Myocyte (in vitro differentiated cells): Measurements from ENCODE around the gene AADACL3. TPM values are rescaled to one million over a fixed set of nuclear protein-coding genes. Genes with fewer than 3 reads are reported as not detected.

Experiments used
- DNase-seq: peaks from one replicate; pipeline ENCODE4 v3.0.0-alpha.2; 2012; ENCODE audit warnings: low read depth
- total RNA-seq: library from RNA; depleted of rRNA; stranded (reverse); fragments of >200 nt; gene quantifications from 2 replicates; pipeline ENCODE4 v1.2.3, GENCODE V29; 2014

AADACL3 gene
- total RNA-seq, 1 donor from 2014 or later: not detected

DNA sequence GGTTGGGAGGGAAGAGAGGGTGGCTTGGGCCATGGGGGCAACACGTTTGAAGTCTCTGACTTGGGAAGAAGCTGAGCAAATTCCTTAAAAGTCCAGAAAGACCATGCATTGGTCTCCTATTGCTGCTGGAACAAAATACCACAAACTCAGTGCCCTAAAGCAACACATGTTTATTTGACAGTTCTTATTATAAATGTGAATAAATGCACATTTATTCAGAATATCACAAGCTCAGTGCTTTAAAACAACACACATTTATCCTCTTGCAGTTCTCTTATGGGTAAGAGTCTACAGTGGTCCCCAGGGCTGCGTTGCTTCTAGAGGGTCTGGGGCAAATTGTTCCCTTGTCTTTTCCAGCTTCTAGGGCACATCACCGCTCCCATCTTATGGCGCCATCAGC is 47.6 kb downstream of the AADACL3 start:
- no peak for DNase-seq

DNA sequence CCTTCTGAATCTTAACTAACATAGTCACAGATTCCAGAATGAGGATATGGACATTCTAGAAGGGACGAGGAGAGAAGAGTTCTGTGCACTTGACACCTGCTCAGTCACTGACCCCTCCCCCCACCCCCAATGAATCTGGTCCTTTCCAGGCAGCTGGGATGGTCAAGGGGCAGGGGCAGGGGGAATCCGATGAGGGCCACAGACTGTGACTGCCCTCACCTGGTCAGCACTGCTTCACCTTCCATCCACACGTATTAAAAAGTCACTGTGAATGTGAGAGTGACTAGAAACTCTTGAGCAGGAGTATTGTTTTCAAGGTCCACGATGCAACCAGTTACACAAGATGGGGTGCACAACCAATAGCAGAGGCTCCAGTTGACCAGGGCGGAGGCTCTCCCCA is 48.1 kb downstream of the AADACL3 start:
- no peak for DNase-seq

DNA sequence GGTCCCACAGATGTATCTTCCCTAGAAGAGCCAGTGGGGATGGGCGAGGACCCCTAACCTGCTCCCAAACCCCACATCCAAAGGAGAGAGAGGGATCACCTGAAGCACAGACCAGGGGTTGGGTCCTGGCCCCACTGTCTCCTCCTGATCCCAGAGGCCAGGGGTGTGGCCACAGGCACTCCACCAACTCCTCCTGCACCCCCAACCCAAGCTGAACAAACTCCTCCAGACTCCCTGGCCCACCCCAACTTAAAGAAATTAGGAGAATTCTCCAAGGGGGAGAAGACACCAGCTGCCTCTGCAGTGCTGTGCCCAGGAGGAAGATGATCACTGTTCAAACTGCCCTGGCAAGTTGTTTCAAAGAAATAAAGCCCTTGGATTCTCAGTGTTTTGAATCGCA is 53.1 kb downstream of the AADACL3 start:
- no peak for DNase-seq

DNA sequence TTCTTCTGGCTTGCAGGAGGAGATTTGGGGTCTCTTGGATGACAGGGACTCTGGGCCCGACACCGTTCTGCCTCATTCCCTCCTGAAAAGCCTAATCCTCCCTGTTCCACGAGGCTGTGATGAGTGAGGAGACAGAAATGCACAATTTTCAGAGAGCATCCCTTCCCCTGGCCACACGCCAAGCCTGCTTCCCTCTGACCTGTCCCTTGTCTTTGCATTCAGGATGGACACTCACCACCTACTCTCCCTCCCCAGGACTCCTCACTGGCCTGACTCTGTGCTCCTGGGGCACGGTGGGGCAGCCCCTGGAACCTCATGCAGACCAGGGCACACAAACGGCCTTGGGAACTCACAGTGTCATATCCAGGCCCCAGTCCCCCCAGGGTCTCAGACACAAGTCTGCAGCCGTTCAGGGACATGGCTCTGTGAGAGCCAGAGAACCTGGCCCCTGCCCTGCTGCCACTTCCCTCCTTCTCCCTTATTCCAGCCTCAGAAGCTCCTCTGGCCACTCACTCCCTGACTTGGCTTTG is 54.1 kb downstream of the AADACL3 start:
- DNase-seq: no peak

DNA sequence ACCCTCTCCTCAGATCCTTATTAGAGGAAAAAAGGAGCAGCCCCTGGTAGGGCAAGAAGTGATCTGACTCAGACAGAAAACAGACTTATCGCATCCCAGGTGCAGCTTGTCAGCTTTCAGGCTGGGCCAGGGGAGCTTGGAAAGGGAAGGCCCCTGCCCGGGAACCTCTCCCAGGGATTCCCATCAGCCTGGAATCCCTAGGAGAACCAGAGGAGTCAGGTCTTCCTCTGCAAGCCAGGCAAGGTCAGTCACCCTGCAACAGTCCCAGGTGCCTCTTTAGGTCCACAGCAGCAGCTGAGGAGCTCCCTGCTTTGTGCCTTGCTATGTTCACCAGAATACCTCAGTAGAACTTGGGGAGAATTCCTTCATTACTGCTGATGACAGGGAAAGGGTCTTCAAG is 54.7 kb downstream of the AADACL3 start:
- DNase-seq: no peak

DNA sequence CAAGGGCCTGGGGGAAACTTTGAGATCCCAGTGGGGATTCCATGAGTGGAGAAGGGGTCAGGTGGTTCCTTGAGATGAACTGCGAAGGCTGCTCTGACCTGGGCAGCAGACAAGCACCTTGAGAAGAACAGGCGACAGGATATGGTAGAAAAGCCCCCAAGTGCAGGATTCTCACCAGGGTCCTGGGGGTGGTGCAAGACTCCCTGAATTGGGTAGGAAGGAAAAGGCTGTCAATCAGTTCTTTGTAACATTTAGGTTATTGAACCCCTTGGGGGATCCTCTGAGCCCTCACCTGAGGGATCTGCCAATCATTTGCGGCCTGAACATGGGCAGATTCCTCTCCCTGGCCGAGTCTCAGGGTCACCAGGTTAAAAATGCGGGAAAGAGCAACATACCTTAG is 55.3 kb downstream of the AADACL3 start:
- no peak for DNase-seq

DNA sequence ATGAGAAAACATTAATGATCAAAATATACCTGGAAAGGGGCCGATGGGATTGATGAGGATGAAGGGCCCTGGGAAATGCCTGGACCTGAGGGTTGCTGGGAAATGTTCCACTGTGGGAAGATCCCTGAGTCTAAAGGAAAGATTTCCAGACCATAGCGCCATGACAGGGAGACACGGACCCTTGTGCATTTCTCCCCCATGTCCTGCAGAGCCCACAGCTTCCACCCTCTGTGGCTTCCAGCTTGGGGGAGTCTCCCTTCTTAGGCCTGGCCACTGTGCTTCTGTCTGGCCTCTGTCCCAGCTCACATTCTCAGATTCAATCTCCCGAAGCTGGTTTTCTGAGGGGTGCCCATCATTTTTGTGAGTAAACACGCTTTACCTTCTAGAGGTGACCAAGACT is 56.6 kb downstream of the AADACL3 start:
- no peak for DNase-seq

DNA sequence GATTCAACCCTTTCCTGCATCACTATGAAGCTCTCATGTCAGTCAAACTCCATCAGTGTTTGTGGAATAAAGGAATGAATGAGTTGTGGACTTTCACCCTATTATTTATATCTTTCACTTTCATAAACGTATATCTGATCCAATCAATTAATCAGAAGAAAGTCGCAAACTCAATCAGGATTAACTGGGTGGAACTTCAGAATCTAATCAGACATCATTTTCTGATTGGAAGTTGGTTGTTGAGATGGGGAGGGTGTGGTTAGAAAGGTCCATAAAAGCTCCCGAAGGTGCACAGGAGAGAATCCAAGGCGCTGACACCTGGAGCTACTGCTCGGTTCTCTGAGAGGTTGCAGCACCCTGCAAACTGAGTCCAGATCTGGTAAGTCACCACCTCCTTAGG is 57.5 kb downstream of the AADACL3 start, which contains the start of gene PRAMEF12:
Gene PRAMEF12, plus strand, starts transcription at position 301 of the 400 bp plus-strand sequence. CDS start 1,130 bp downstream, outside the sequence.
- no peak for DNase-seq

DNA sequence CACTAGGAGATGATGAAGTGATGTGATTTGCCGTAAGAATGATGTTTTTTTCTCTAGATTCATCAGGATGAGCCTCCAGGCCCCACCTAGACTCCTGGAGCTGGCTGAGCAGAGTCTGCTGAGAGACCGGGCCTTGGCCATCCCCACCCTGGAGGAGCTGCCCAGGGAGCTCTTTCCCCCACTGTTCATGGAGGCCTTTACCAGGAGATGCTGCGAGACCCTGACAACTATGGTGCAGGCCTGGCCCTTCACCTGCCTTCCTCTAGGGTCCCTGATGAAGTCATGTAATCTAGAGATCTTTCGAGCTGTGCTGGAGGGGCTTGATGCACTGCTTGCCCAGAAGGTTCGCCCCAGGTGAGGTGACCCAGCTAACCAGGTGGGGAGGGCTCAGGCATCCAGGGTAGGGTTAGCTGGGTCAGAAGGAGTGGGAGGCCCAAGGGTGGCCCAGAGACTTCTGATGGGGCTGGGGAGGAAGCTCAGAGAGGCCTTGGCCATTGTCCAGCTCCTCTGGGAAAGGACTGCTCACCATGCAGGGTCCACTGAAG is 59.0 kb downstream of the AADACL3 start:
- DNase-seq: no peak

DNA sequence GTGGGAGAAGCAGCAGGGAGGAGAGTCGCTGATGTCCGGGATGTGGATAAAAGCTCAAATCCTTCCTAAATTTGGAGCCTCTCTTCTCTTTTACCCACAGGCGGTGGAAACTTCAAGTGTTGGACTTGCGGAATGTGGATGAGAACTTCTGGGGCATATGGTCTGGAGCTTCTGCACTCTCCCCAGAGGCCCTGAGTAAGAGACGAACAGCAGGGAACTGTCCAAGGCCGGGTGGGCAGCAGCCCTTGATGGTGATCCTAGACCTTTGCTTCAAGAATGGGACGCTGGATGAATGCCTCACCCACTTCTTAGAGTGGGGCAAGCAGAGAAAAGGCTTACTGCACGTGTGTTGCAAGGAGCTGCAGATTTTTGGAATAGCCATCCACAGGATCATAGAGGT is 59.5 kb downstream of the AADACL3 start:
- DNase-seq: no peak

DNA sequence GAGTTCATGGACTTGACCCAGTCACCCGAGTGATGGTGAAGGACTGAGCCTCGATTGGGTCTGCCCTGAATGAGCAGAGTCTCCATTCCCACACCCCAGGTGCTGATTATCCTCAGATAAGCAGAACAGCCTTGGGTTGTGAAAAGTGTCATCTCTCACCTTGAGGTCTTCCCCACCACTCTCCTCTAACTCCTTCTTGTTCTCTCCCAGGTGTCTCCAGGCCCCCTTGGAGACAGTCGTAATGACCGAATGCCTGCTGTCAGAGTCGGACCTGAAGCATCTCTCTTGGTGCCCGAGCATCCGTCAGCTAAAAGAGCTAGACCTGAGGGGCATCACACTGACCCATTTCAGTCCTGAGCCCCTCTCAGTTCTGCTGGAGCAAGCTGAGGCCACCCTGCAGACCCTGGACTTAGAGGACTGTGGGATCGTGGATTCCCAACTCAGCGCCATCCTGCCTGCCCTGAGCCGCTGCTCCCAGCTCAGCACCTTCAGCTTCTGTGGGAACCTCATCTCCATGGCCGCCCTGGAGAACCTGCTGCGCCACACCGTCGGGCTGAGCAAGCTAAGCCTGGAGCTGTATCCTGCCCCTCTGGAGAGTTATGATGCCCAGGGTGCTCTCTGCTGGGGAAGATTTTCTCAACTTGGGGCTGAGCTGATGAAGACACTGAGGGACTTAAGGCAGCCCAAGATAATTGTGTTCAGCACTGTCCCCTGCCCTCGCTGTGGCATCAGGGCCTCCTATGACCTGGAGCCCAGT is 61.1 kb downstream of the AADACL3 start:
- no peak for DNase-seq

Other genes with a start within 250 kb of the AADACL3 start
- gene DHRS3, start 97.9 kb upstream of the AADACL3 start, total RNA-seq: 0.21 TPM in 1 of 2 replicates, not detected in the other
- not detected in 2 replicates for gene AADACL4, start 72.0 kb upstream of the AADACL3 start, total RNA-seq
- gene CFAP107, start 30.1 kb downstream of the AADACL3 start, total RNA-seq: not detected in 2 replicates
- not detected in 2 replicates for gene PRAMEF12, start 57.6 kb downstream of the AADACL3 start, total RNA-seq
- gene PRAMEF1, start 75.3 kb downstream of the AADACL3 start, total RNA-seq: not detected in 2 replicates
- gene PRAMEF11, start 115.3 kb downstream of the AADACL3 start, total RNA-seq: not detected in 2 replicates
- gene HNRNPCL1, start 132.6 kb downstream of the AADACL3 start, total RNA-seq: not detected in 2 replicates
- not detected in 2 replicates for gene PRAMEF2, start 141.0 kb downstream of the AADACL3 start, total RNA-seq
- gene PRAMEF4, start 170.1 kb downstream of the AADACL3 start, total RNA-seq: not detected in 2 replicates
- gene PRAMEF10, start 182.2 kb downstream of the AADACL3 start, total RNA-seq: not detected in 2 replicates
- gene PRAMEF7, start 200.5 kb downstream of the AADACL3 start, total RNA-seq: not detected in 2 replicates
- gene PRAMEF6, start 231.5 kb downstream of the AADACL3 start, total RNA-seq: not detected in 2 replicates